Natural killer cell (primary cell): ENCODE data around the gene ILRUN. TPM values are rescaled to one million over a fixed set of nuclear protein-coding genes. Genes with fewer than 3 reads are reported as not detected.
"Not testable (repeated sequence)": the region's sequence is repeated elsewhere in the genome, so short reads cannot be mapped to it uniquely, and the experiment has no call there.

Experiments
- ATAC-seq, 3 donors: fragments of 150-1000 bp in 2 of 3; fragments of 200-7000 bp in 1 of 3; cut with Tn5 transposase; 1 replicate in 1 of 3; 2 replicates in 2 of 3; pipeline ENCODE4 v1.10.0; 2021; ENCODE audit warnings: mild to moderate bottlenecking in 2 of 3, moderate library complexity in 2 of 3
- DNase-seq, 2 donors: peaks; one replicate each; pipeline versions ENCODE4 v3.0.0 to v3.0.0-alpha.2; 2013 to 2021; ENCODE audit warnings: mixed read lengths in 1 of 2
- H3K27ac ChIP-seq: one replicate; pipeline ENCODE4 v1.5.1; 2013; ENCODE audit warnings: mild to moderate bottlenecking, low read length
- H3K27me3 ChIP-seq: one replicate; pipeline ENCODE4 v1.6.1; 2013; ENCODE audit warnings: low read length; ENCODE audit not compliant: control insufficient read depth, insufficient read depth
- H3K36me3 ChIP-seq: one replicate; pipeline ENCODE4 v1.6.1; 2013; ENCODE audit warnings: low read length; ENCODE audit not compliant: control insufficient read depth, insufficient read depth
- H3K4me1 ChIP-seq: one replicate; pipeline ENCODE4 v1.6.1; 2013; ENCODE audit warnings: low read length; ENCODE audit not compliant: control insufficient read depth, insufficient read depth
- H3K4me3 ChIP-seq: one replicate; pipeline ENCODE4 v1.5.1; 2013; ENCODE audit warnings: low read length
- H3K9me3 ChIP-seq: one replicate; pipeline ENCODE4 v1.6.1; 2013; ENCODE audit warnings: low read length; ENCODE audit not compliant: control insufficient read depth, insufficient read depth
- H3K27ac Mint-ChIP-seq, 2 donors: one replicate each; pipeline ENCODE4 v1.8.0; 2022; ENCODE audit warnings: mild to moderate bottlenecking in 2 of 2, mixed read lengths in 2 of 2, moderate library complexity in 1 of 2
- H3K27me3 Mint-ChIP-seq, 2 donors: one replicate each; pipeline ENCODE4 v1.8.0; 2022; ENCODE audit warnings: low read depth in 2 of 2, mixed read lengths in 2 of 2
- H3K36me3 Mint-ChIP-seq: one replicate; pipeline ENCODE4 v1.8.0; 2022; ENCODE audit warnings: mixed read lengths
- H3K4me1 Mint-ChIP-seq, 2 donors: one replicate each; pipeline ENCODE4 v1.8.0; 2022; ENCODE audit warnings: mixed read lengths in 2 of 2
- H3K4me3 Mint-ChIP-seq: one replicate; pipeline ENCODE4 v1.8.0; 2022; ENCODE audit warnings: mild to moderate bottlenecking, moderate library complexity, mixed read lengths
- H3K9me3 Mint-ChIP-seq, 2 donors: one replicate each; pipeline ENCODE4 v1.8.0; 2022; ENCODE audit warnings: mixed read lengths in 2 of 2
- CTCF ChIP-seq: fragments of 200-600 bp; IDR thresholded peaks from one replicate; pipeline ENCODE4 v1.8.0; 2022; ENCODE audit warnings: antibody characterized with exemption
- WGBS: methylation state at CpG from one replicate; pipeline ENCODE4 v1.1.7; 2013; ENCODE audit warnings: missing lambda C conversion rate; ENCODE audit not compliant: insufficient coverage; 5-methylcytosine and 5-hydroxymethylcytosine counted together
- intact Hi-C: fragments of 100-400 bp; cut with micrococcal nuclease; formaldehyde crosslinking; loops from one replicate; pipeline ENCODE4 v1.14.2; 2022
- total RNA-seq, 4 donors: library from RNA; stranded (reverse); fragments of 120-200 nt in 1 of 4; gene quantifications; one replicate each; pipeline versions ENCODE4 v1.2.3 to v1.2.4, GENCODE V29; 2013 to 2022

Gene ILRUN
- total RNA-seq, 3 donors from 2014 or later (not counting 1 experiment from before 2014, with no cell fraction given), result 91.2 to 101 (median 92.3) TPM

GRCh38 chr6:34723203-34723602 lies 26.6 kb upstream of the ILRUN start:
- Mint-ChIP-seq H3K4me3 (no peak overlapping the region), H3K4me1 (no peaks in the 10 kb centered on the region), H3K27ac (no peak overlapping the region), H3K36me3 (no peaks in the 10 kb centered on the region), H3K9me3 (no peaks in the 10 kb centered on the region), H3K27me3 (peaks cover 2 to 6% of the 10 kb centered on the region in 2 donors)
- Histone ChIP-seq H3K27ac (no peak overlapping the region), H3K4me1 (no peaks in the 10 kb centered on the region), H3K36me3 (no peaks in the 10 kb centered on the region), H3K4me3 (no peak overlapping the region), H3K9me3 (no peaks in the 10 kb centered on the region), H3K27me3 (no peaks in the 10 kb centered on the region)
- DNase-seq (no peak), ATAC-seq (no peak)
- no peak for TF ChIP-seq CTCF
- intact Hi-C loops, result no loop called here
- 73% methylated on average over 2 of the region's 2 CpGs for WGBS

DNA sequence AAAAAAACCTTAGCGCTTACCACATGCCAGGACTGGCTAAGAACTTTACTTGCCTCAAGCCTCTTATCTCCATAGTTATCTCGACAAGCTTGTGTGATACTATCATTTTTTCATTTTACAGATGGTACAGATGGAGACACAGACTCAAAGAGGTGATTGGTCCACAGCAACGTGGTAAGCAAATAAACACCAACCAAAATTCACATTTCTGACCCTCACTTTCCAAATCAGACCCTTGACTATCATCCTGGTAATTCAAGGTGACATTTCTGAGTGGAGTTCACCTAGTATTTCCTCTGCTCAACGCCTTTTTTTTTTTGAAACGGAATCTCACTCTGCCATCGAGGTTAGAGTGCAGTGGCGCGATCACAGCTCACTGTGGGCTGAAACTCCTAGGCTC lies 25.9 kb upstream of the ILRUN start:
- DNase-seq, result no peak
- no peak overlapping the region for H3K27ac ChIP-seq
- no peaks in the 10 kb centered on the region for H3K4me1 ChIP-seq
- no peak overlapping the region for H3K27ac Mint-ChIP-seq
- H3K36me3 Mint-ChIP-seq, result no peaks in the 10 kb centered on the region
- no peaks in the 10 kb centered on the region for H3K4me1 Mint-ChIP-seq
- intact Hi-C loops, result no loop called here
- 81% methylated on average over 8 of the region's 8 CpGs for WGBS
- H3K9me3 Mint-ChIP-seq, result no peaks in the 10 kb centered on the region
- no peak for ATAC-seq
- TF ChIP-seq CTCF, result no peak
- no peaks in the 10 kb centered on the region for H3K36me3 ChIP-seq
- no peaks in the 10 kb centered on the region for H3K9me3 ChIP-seq
- H3K4me3 Mint-ChIP-seq, result no peak overlapping the region
- H3K4me3 ChIP-seq, result no peak overlapping the region
- peaks cover 2 to 6% of the 10 kb centered on the region in 2 donors for H3K27me3 Mint-ChIP-seq
- H3K27me3 ChIP-seq, result no peaks in the 10 kb centered on the region

GRCh38 chr6:34720160-34720559 lies 23.6 kb upstream of the ILRUN start:
- H3K9me3 ChIP-seq, H3K27ac ChIP-seq, intact Hi-C loops, H3K4me1 Mint-ChIP-seq, H3K4me3 ChIP-seq, H3K27ac Mint-ChIP-seq, H3K27me3 Mint-ChIP-seq, H3K4me3 Mint-ChIP-seq, H3K36me3 Mint-ChIP-seq, DNase-seq, H3K9me3 Mint-ChIP-seq, H3K36me3 ChIP-seq, H3K4me1 ChIP-seq, H3K27me3 ChIP-seq, ATAC-seq: not testable (repeated sequence)
- 72% methylated on average over 2 of the region's 6 CpGs for WGBS

- H3K27ac Mint-ChIP-seq, H3K9me3 ChIP-seq, H3K36me3 ChIP-seq, DNase-seq, H3K27me3 Mint-ChIP-seq, H3K27ac ChIP-seq, H3K4me3 Mint-ChIP-seq, H3K27me3 ChIP-seq, H3K4me1 Mint-ChIP-seq, intact Hi-C loops, H3K9me3 Mint-ChIP-seq, H3K4me1 ChIP-seq, H3K36me3 Mint-ChIP-seq, H3K4me3 ChIP-seq, ATAC-seq: not testable (repeated sequence)
- WGBS, result 17% methylated on average over 1 of the region's 9 CpGs
Observed at GRCh38 chr6:34719646-34720045, 23.1 kb upstream of the ILRUN start.

DNA sequence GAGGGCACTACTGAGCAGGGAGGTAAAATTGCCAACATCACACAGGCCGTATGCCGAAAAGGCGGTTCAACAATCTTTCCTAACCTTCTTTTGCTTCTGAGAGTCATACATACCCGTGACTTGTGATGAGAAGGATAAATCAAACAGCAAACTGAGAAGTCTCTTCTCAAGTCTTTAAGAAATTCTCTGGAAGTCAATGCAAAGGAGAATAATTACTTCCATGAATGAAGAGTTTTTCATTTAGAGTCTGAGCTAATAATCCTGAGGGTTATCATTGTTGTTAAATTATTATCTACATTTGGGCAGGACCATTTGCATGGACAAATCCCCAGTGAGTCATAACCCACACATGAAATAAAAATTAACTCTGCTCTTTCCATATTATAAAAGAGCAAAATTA lies 22.4 kb upstream of the ILRUN start:
- Histone ChIP-seq H3K27ac (no peak overlapping the region), H3K4me1 (no peaks in the 10 kb centered on the region), H3K4me3 (no peak overlapping the region), H3K9me3 (no peaks in the 10 kb centered on the region), H3K36me3 (no peaks in the 10 kb centered on the region), H3K27me3 (no peaks in the 10 kb centered on the region)
- Mint-ChIP-seq H3K36me3 (no peaks in the 10 kb centered on the region), H3K27me3 (peaks cover 2 to 6% of the 10 kb centered on the region in 2 donors), H3K4me1 (no peaks in the 10 kb centered on the region), H3K4me3 (no peak overlapping the region), H3K9me3 (no peaks in the 10 kb centered on the region), H3K27ac (no peak overlapping the region)
- ATAC-seq (no peak), DNase-seq (no peak)
- TF ChIP-seq CTCF, result no peak
- intact Hi-C loops, result no loop called here
- 88% methylated on average over 4 of the region's 4 CpGs for WGBS
